Panc1 (cell line): ENCODE results near the gene REC114. TPM values are rescaled to one million over a fixed set of nuclear protein-coding genes. Genes with fewer than 3 reads are reported as not detected.
"Not testable (repeated sequence)": the region's sequence is repeated elsewhere in the genome, so short reads cannot be mapped to it uniquely, and the experiment has no call there.

Experiments used
- ATAC-seq: fragments of 200-7000 bp; cut with Tn5 transposase; 2 replicates; pipeline ENCODE4 v1.9.1; 2020; ENCODE audit warnings: mild to moderate bottlenecking, moderate library complexity
- BruUV-seq: library from RNA; stranded (reverse); fragments of 400-500 nt; replicated peaks from 2 replicates; lab custom pipeline; 2021; lab: Mats Ljungman, UMichigan
- CTCF ChIA-PET: fragments of 300-600 bp; sonication (Branson Sonifier 250); formaldehyde crosslinking; loops from one replicate; lab custom pipeline; 2022; ENCODE audit warnings: antibody characterized with exemption; lab: Charles Lee
- POLR2A ChIA-PET: fragments of 300-600 bp; sonication (Branson Sonifier 250); formaldehyde crosslinking; loops from one replicate; lab custom pipeline; 2022; ENCODE audit warnings: antibody characterized with exemption; lab: Charles Lee
- DNase-seq: peaks from one replicate; pipeline ENCODE4 v3.0.0-alpha.2; 2010; ENCODE audit warnings: low read depth, low spot score
- H3K27ac ChIP-seq: 2 replicates; pipeline ENCODE4 v1.5.1; 2011; ENCODE audit warnings: mild to moderate bottlenecking, low read length, inconsistent platforms
- H3K27me3 ChIP-seq: fragments of 200-500 bp; sonication (Bioruptor generic); 2 replicates; pipeline ENCODE4 v1.6.0; 2014; ENCODE audit warnings: low read length, inconsistent platforms; ENCODE audit not compliant: control insufficient read depth, insufficient read depth
- H3K36me3 ChIP-seq: fragments of 200-500 bp; sonication (Bioruptor generic); 2 replicates; pipeline ENCODE4 v1.5.1; 2014; ENCODE audit warnings: inconsistent platforms, mild to moderate bottlenecking, low read length, moderate library complexity; ENCODE audit not compliant: control insufficient read depth, insufficient read depth
- H3K4me1 ChIP-seq: 2 replicates; pipeline ENCODE4 v1.5.1; 2011; ENCODE audit warnings: inconsistent platforms, mild to moderate bottlenecking, low read length, moderate library complexity; ENCODE audit not compliant: control insufficient read depth, insufficient read depth
- H3K4me3 ChIP-seq, 2 experiments: 2 replicates each; pipeline ENCODE4 v1.5.1; 2011 to 2012; ENCODE audit warnings: low read depth in 2 of 2, low read length in 2 of 2, mild to moderate bottlenecking in 2 of 2, inconsistent platforms in 1 of 2, moderate library complexity in 1 of 2
- H3K9me3 ChIP-seq: fragments of 200-500 bp; sonication (Bioruptor generic); 2 replicates; pipeline ENCODE4 v1.5.1; 2014; ENCODE audit warnings: low read depth, mild to moderate bottlenecking, inconsistent platforms, low read length, moderate library complexity; ENCODE audit not compliant: control insufficient read depth, insufficient read depth
- CTCF ChIP-seq: fragments of 450-650 bp; IDR thresholded peaks from 2 replicates; pipeline ENCODE4 v1.5.1; 2017; ENCODE audit warnings: mild to moderate bottlenecking
- POLR2AphosphoS5 ChIP-seq: IDR thresholded peaks from 2 replicates; pipeline ENCODE4 v1.6.1; 2012; ENCODE audit warnings: mild to moderate bottlenecking, low read depth, low read length, moderate library complexity
- REST ChIP-seq, 2 experiments: IDR thresholded peaks; 2 replicates each; pipeline ENCODE4 v1.6.1; 2011 to 2012; ENCODE audit warnings: low read depth in 2 of 2, control low read depth in 1 of 2, low read length in 1 of 2, mild to moderate bottlenecking in 1 of 2, moderate library complexity in 1 of 2; ENCODE audit not compliant: insufficient read depth in 1 of 2
- SIN3A ChIP-seq: IDR thresholded peaks from 2 replicates; pipeline ENCODE4 v1.6.1; 2012; ENCODE audit warnings: low read depth, mild to moderate bottlenecking, low read length, moderate library complexity, borderline replicate concordance; ENCODE audit not compliant: insufficient read depth
- TCF7L2 ChIP-seq: IDR thresholded peaks from 2 replicates; pipeline ENCODE4 v1.6.1; 2011; ENCODE audit warnings: mild to moderate bottlenecking, low read depth, low read length, inconsistent platforms
- in situ Hi-C: cut with HindIII; loops from 2 replicates; pipeline ENCODE4 v1.10.0; 2016; ENCODE audit warnings: low sequenced_read_pairs, low pct_unique_long_range_greater_than_20kb
- intact Hi-C: fragments of 100-400 bp; cut with micrococcal nuclease; formaldehyde crosslinking; loops from one replicate; pipeline ENCODE4 v1.10.0; 2022; ENCODE audit not compliant: unreplicated experiment
- total RNA-seq: library from RNA; stranded (reverse); gene quantifications from one replicate; pipeline ENCODE4 v1.2.1, GENCODE V29; 2021; ENCODE audit not compliant: unreplicated experiment

REC114 gene
- total RNA-seq, 1 experiment from 2014 or later, result not detected

- no peak for TF ChIP-seq SIN3A
- no peak for TF ChIP-seq TCF7L2
- TF ChIP-seq REST (IDR thresholded peaks at IDR 0.05; ENCODE audit: insufficient read depth in 1 of 2, low read depth in 2 of 2, low read length in 1 of 2), result no peak
- TF ChIP-seq POLR2AphosphoS5, result no peak
- TF ChIP-seq CTCF, result no peak
- in situ Hi-C loops, result no loop called here
- POLR2A ChIA-PET, result no interaction called here
- Histone ChIP-seq H3K27ac (no peak overlapping the region), H3K9me3 (no peaks in the 10 kb centered on the region), H3K4me3 (no peak overlapping the region), H3K4me1 (no peaks in the 10 kb centered on the region), H3K27me3 (no peaks in the 10 kb centered on the region), H3K36me3 (0 out of 2 replicates have a peak, but pooled peaks cover 6% of the 10 kb centered on the region)
- DNase-seq (no peak), ATAC-seq (no peak)
- intact Hi-C loops, result no loop called here
- no TSS peak for BruUV-seq
- CTCF ChIA-PET, result no interaction called here
These were observed 130.6 kb downstream of the REC114 start for GRCh38 chr15:73573572-73573971.

DNA sequence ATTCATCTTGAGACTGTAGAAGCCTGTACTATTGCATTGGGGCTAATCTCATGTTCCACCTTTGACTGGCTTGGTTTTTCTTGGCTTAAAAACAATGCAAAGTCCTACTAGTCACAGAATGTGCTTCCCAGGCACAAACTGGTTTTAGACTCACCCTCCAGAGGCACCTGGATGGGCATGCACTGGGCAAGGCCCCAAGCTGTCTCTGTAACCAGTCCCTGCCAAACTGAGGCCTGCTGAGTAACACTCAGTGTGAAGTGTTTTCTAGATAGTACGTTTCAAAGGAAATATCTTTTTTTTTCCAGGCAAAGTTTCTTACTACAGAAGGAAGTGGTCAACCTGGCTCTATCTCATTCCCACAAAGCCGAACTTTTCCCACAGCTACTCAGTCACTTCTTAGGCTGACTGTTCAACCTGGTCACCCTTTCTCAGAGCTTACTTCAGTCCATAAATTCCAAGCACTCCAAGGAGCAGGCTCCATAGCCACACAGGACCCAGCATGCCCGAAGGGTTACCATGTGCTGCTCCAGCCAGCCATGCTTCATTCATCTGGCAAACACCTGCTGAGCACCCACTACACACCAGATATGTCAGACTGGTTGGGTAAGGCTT is 132.8 kb downstream of the REC114 start:
- H3K4me1 ChIP-seq, result no peaks in the 10 kb centered on the region
- no TSS peak for BruUV-seq
- no peaks in the 10 kb centered on the region for H3K9me3 ChIP-seq
- POLR2A ChIA-PET, result no interaction called here
- intact Hi-C loops, result no loop called here
- ATAC-seq (no peak), DNase-seq (no peak)
- H3K27me3 ChIP-seq, result no peaks in the 10 kb centered on the region
- no peak for TF ChIP-seq REST (IDR thresholded peaks at IDR 0.05; ENCODE audit: insufficient read depth in 1 of 2, low read depth in 2 of 2, low read length in 1 of 2)
- no peak for TF ChIP-seq CTCF
- no peak for TF ChIP-seq POLR2AphosphoS5
- no peak for TF ChIP-seq SIN3A
- TF ChIP-seq TCF7L2, result no peak
- CTCF ChIA-PET, result no interaction called here
- H3K36me3 ChIP-seq, result no peaks in the 10 kb centered on the region
- no peak overlapping the region for H3K4me3 ChIP-seq
- no peak overlapping the region for H3K27ac ChIP-seq
- in situ Hi-C loops, result no loop called here

GRCh38 chr15:73577593-73577992 is 134.6 kb downstream of the REC114 start:
- not testable (repeated sequence) for BruUV-seq

More at GRCh38 chr15:73577593-73577992, 134.6 kb downstream of the REC114 start:
- POLR2A ChIA-PET, H3K36me3 ChIP-seq, ATAC-seq, H3K4me3 ChIP-seq, H3K9me3 ChIP-seq, intact Hi-C loops, in situ Hi-C loops, CTCF ChIA-PET, H3K4me1 ChIP-seq, DNase-seq, H3K27me3 ChIP-seq, H3K27ac ChIP-seq: not testable (repeated sequence)
